Left renal cortex interstitium (tissue), 4 donors: ENCODE results near the gene VASH1. TPM values are rescaled to one million over a fixed set of nuclear protein-coding genes. Genes with fewer than 3 reads are reported as not detected.

ENCODE experiments used
- DNase-seq, 4 donors: peaks; one replicate each; pipeline ENCODE4 v3.0.0-alpha.2; 2013; ENCODE audit warnings: low read depth in 4 of 4, low spot score in 2 of 4, missing footprints in 1 of 4
- polyA plus RNA-seq, 4 donors: library from polyadenylated mRNA; unstranded; fragments of 120-200 nt; gene quantifications; one replicate each; pipeline ENCODE4 v1.2.1, GENCODE V29; 2013; ENCODE audit not compliant: insufficient read length in 4 of 4

VASH1 gene
- polyA plus RNA-seq, 4 donors, result 29.3 to 44.6 (median 37.0) TPM

GRCh38 chr14:76770521-76771436 is 9.5 kb downstream of the VASH1 start:
- no peak for DNase-seq

GRCh38 chr14:76771437-76771980 is 10.2 kb downstream of the VASH1 start:
- no peak for DNase-seq

- DNase-seq, result peak in 2 of 4 donors; percentile 73 to 81
These were observed 11.3 kb downstream of the VASH1 start for GRCh38 chr14:76772300-76773187.

GRCh38 chr14:76773188-76773885 is 12.1 kb downstream of the VASH1 start:
- no peak for DNase-seq

- no peak for DNase-seq
These were observed 12.9 kb downstream of the VASH1 start for GRCh38 chr14:76773956-76774820.

- no peak for DNase-seq
These were observed 13.8 kb downstream of the VASH1 start for GRCh38 chr14:76774821-76775694.

GRCh38 chr14:76775695-76776427 is 14.6 kb downstream of the VASH1 start:
- no peak for DNase-seq

- DNase-seq, result no peak
These were observed 15.4 kb downstream of the VASH1 start for GRCh38 chr14:76776428-76777251.

- no peak for DNase-seq
These were observed 16.5 kb downstream of the VASH1 start for GRCh38 chr14:76777721-76778120.

GRCh38 chr14:76778546-76779215 is 17.4 kb downstream of the VASH1 start:
- no peak for DNase-seq

- no peak for DNase-seq
These were observed 18.2 kb downstream of the VASH1 start for GRCh38 chr14:76779221-76780057.

- no peak for DNase-seq
These were observed 18.7 kb downstream of the VASH1 start for GRCh38 chr14:76780058-76780345.

GRCh38 chr14:76780360-76780759 is 19.1 kb downstream of the VASH1 start:
- DNase-seq, result no peak

- DNase-seq, result no peak
These were observed 19.8 kb downstream of the VASH1 start for GRCh38 chr14:76780875-76781647.

GRCh38 chr14:76781648-76782051 is 20.4 kb downstream of the VASH1 start:
- no peak for DNase-seq
